SK-N-DZ (cell line): ENCODE measurements around the gene CD8B2.
"Not testable (repeated sequence)": the region's sequence is repeated elsewhere in the genome, so short reads cannot be mapped to it uniquely, and the experiment has no call there.

Source experiments
- DNase-seq: peaks from one replicate; pipeline ENCODE4 v3.0.0-alpha.2; 2015; ENCODE audit warnings: low spot score

The CD8B2 gene

DNA sequence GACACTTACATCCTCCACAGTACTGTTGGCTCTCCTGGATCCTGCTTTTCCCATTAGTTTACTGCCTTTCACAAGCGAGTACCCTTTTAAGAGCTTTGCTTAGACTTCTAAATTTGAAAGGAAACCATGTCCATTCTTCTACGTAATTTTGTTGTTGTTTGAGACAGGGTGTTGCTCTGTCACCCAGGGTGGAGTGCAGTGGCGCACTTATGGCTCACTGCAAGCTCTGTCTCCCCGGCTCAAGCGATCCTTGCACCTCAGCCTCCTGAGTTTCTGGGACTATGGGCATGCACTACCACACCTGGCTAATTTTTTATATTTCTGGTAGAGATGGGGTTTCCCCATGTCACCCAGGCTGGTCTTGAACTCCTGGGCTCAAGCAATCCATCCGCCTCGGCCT is 24.8 kb downstream of the CD8B2 start:
- not testable (repeated sequence) for DNase-seq

DNA sequence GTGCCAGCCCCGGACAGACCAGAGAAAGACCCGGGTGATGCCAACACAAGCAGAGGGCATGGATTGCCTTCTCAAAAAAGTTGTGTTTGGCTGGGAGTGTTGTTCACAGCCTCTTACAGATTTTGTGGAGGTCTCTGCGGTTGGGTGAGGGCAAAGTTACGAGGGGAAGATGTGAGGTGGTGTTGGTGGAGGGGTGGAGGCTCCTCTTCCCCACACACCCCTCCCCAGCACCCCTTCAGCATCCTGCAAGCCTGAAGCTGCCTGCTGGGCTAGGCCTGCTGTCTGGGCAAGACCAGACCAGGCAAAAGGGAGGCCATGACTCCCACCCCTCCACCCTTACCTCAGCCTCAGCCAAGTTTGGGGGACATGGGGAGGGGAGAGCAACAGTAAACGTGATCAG is 26.2 kb downstream of the CD8B2 start:
- DNase-seq, result not testable (repeated sequence)

DNA sequence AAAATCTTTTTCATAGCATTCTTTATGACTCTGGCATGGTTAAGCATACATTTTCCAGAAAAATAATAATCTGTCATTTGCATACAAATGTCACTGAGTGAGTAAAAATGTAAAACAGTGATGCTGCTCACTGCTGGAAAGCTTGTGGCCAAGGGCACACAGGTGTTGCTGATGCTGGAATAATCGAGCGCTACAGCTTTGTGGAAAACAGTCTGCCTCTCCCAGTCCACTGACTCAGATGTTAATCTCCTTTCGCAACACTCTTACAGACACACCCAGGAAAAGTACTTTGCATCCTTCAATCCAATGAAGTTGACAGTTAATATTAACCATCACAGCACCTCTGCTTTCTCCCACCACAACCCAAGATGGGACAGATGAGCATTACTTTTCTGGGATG is 27.7 kb downstream of the CD8B2 start:
- DNase-seq, result not testable (repeated sequence)

DNA sequence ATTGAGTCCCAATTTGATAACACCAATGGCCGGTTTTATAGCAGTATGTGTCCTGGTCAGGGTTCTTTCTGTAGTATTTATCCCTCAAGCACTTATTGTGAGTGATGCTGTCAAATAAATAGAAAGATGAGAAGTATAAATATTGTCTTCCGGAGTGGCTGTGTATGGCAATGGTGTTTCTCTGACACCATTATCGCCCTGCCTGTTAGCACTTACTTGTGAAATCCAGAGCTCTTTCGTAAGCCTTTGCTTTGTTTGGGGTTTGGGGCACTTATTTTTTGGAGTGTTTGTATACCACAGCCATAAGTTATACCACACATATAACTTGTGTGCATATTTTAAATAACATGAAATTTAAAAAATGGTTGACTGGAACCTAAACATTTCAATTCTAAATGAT is 29.3 kb downstream of the CD8B2 start:
- no peak for DNase-seq

DNA sequence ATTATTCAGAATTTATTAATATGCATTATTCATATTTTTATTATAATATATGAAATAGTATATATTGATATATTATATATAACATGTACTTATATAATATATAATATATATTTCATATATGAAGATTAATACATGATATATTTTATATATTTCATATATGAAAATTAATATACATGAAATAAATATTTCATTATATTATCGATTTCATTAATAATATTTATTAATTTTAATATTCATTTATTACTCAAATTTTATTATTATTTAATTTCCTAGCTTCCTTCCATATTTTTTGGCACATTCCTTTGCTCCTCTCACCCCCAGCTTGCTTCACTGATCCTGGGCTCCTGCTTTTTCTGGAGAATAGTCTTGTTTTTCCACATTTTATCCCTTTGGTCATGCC is 29.7 kb downstream of the CD8B2 start:
- no peak for DNase-seq

DNA sequence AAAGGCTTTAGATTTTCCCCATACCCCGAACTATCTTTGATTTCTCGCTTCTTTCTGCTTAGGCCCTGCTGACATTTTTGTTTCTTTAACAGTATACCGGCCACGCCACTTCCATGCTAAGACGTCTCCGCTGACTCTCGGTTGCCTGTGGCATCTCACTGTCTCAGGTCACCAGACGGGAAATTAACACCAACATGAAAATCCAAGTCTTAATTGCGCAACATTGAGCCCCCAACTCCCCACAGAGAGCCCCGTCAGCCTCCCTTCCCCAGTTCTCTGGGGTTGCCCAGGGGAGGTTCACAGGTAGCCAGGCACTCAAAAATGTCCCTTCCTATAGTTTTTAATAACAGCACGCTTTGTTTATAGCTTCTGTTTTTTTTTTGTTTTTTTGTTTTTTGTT is 30.2 kb downstream of the CD8B2 start:
- no peak for DNase-seq

DNA sequence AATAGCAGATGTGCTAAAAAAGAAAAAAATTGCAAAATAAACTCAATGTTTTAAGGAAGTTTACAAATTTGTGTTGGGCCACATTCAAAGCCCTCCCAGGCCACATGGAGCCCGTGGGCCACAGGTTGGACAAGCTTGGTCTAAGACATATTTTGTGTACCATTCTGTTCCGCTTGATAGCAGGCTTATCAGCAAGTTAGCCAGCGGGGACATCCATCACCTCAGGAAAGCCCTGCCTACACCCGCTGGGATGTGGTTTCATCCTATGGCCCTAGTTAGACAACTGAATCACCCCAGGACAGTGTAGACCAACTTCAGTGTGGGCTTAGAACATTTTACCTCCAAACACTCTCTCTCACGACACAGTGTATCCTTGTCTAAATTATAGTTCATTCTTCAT is 32.6 kb downstream of the CD8B2 start:
- DNase-seq, result no peak

DNA sequence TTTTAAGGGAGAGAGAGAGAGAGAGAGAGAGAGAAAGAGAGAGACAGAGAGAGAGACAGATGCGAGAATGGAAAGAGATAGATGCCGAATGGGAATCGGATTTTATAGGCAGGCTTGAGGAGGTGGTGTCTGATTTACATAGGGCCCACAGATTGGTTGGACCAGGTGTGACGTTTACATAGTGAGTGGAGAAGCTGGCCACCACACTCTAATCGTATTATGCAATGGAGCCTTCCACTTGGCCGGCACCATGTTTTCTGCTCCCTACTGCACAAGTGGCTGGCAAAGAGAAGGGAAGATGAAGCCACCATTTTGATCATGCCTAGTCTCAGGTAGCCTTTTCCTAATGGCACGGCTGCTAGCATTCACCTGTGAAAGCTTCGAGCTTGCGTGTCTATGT is 33.9 kb downstream of the CD8B2 start:
- peak; percentile 30 for DNase-seq

DNA sequence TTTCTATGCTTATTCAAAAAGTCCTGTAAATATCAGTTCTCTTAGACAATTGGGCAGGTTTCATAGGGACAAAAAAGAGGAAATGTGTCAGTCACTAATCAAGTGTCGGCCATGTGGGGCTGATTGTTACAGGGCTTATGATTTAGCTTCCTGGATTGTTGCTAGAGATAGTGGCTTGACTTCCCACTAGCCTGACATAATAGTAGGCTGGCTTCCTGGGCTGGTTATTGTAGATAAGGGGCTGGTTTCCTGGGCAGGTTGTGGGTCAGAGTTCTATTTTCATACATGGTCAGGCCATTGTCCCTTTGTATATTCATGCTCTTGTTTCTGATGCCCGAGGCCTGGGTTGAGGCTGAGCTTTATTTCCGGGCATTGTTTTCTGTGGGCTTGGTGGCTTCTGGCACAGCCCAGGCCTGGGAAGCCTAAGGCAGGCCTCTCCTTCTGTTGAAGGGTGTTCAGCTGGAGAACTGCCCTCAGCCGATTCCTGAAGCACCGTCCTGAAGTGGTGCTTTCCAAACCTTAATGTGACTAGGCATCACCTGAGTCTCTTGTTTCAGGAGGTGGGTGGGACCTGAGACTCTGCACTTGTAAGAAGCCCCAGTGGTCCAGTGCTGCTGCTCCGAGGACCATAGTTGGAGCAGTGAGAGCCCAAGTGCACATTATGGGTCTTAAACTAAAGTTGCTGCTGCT is 37.0 kb downstream of the CD8B2 start:
- no peak for DNase-seq

DNA sequence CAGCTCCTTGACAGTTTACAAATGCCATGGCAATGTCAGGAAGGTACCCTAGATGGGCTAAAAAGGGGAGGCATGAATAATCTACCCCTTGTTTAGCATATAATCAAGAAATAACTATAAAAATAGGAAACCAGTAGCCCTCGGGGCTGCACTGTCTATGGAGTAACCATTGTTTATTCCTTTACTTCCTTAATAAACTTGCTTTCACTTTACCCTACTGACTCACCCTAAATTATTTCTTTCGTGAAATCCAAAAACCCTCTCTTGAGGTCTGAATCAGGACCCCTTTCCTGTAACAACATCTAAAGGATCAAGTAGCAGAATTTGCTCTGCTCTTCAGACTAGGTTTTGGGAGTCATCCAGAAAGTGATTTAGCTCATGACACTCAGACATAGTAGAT is 43.7 kb downstream of the CD8B2 start:
- DNase-seq, result no peak

DNA sequence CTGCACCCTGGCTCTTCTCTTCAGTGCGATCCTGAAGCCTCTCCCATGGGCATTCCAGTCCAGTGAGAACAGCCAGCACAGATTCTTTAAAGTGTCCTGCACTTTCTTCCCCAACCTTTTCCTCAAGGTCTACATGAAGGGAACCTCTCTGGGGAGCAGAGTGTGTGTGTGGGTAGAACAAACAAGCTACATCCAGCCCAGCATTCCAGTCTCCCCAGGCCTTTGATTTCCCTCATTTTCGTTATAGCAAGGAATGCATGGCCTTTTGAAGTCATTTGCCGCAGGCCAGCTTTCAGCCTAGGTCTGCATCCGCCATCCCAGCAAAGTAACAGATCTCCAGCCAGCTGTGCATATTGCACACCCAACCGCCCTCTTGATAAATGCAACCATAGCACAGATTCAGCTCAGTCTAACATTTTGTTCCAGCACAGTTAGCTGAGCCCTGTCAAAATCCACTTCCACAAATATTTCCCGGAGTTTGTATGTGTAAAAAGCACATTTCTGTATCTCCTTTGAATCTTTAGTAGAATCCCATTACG is 44.6 kb downstream of the CD8B2 start:
- no peak for DNase-seq

DNA sequence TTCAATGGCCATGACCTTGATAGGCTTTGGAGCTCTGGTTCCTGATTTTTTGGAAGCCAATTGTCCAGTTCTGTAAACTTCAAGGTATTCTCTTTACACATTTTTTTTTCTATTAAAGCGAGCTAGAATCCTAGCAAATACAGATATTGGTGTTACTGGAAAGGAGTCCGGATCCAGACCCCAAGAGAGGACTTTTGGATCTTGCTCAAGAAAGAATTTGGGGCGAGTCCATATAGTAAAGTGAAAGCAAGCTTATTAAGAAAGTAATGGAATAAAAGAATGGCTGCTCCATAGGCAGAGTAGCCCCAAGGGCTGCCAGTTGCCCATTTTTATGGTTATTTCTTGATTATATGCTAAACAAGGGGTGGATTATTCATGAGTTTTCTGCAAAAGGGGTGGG is 45.1 kb downstream of the CD8B2 start:
- no peak for DNase-seq

DNA sequence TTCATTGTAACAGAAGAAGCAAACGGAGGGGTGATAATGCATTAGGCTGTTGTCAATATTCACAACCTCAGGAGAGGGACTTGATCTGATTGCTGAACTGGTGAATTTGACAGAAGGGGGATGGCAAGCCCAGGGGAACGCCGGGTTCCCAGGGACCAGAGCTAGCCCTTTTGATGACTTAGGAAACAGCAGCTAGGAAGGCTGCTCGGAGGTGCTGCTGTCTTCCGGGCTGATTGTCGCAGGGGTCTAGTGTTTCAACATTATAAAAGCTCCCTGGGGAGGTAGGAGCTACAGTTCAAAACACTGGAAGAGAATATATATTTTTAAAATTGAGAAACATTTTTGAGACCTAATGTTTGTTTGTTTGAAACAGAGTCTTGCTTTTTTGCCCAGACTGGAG is 47.3 kb downstream of the CD8B2 start:
- no peak for DNase-seq

DNA sequence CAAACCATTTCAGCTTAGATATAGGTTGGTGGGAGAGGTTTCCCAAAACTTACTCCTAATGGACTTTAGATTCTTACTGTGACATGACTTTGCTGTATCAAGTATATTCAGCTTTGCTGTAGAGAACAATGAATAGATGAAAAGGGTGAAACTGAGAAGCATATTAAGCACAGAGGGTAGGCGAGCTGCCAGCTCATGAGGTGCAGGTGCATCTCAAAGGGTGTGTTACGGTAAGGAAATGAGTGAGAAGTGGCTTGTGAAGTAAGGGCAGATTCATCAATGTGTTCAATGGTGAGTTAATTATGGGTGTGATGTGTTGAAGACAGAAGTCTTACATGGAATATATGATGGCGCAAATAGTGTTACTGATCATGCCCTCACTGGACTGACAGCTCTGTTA is 49.3 kb downstream of the CD8B2 start:
- DNase-seq, result no peak

DNA sequence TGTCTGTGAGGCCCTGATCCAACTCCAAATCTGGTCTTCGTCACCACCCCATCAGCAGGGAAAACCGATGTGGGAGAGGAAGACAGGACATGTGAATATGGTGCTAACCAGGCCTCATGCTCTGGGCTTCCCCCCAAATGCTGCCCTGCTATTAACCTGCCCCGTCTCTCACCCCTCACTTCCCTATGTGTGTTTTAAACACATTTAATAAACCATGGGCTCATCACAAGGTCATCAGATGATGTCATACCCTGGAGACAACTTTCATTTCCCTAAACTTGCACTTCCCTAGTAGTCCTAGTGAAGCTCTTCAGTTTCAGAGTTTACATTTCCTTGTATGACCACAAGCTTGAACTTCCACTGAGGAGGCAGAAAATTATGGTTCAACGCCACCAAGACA is 49.9 kb downstream of the CD8B2 start:
- no peak for DNase-seq

DNA sequence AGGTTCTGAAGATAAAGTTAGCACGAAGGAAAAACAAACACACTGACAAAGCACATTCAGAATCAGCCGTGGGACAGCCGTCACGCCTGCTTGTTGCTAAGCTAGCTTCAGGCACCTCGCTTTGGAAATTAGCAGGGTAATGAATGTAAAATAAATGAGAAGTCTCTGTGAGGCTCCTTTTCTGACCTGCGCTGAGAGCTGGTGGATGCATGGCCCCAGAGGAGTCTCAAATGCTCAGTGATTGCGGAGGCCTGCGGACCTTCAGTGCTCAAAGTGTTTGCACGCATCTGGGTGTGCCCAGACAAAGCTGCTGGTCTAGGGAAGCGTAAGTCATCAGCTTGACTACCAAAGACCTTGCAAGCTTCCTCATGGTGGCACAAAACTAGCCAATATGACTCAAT is 50.6 kb downstream of the CD8B2 start:
- DNase-seq, result no peak

DNA sequence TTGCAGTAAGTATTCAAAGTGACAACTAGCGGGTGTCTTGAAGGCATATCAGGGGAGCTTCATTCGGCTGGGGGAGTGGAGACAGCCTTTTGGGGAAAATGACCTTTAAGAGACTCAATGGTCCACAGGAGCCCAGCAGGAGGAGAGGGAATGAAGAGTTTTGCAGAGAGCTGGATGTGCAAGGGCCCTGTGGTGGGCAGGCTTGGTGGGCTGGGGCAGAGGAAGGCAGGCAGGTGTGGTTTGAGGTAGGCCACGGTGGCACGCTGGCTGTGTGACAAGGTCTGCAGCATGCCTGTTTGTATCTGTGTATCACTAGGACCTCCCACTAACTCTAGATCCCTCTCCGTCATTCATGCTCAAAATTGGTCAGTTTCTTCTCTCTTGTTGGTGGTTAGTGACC is 53.7 kb downstream of the CD8B2 start:
- DNase-seq, result no peak

DNA sequence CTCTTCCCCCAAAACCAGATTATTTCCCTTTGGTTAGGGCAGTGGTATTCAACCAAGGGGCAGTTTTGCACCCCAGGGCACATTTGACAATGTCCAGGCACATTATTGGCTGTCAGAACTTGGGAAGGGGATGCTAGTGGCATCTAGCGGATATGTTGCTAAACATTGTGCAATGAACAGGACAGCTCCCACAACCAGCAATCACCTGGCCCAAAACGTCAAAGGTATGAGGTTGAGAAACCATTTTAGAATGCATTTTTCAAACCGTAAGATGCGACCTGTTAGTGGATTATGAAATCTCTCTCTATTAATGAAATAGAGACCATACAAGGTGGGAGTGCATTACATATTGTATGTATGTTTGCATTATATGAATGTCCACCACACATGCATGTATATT is 54.2 kb downstream of the CD8B2 start:
- DNase-seq, result no peak

DNA sequence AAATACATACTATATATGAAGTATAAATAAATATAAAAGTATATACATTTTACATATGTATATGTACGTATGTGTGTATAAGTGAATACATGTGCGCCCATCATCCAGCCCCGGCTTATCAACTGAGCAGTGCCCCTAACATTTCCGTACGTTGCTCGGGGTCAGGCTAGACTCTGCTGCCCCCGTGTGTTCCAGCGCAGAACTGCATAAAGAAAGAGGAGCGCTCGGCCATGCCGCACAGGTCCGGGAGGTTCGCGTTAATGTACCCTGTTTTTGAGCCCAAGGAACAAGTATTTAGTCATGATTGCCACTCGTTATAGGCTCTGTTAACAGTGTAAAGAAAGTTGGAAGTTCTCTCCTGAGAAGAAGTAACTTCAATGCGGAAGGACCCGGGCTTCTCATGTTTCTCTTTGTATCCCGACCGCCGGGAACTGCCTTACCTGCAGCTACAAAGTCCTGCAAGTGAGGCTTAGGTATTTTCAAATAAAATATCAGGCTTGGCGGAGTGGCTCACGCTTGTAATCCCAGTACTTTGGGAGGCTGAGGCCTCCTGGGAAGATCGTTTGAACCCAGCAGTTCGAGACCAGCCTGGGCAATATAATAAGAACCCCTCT is 55.7 kb downstream of the CD8B2 start:
- DNase-seq, result peak; percentile 78

DNA sequence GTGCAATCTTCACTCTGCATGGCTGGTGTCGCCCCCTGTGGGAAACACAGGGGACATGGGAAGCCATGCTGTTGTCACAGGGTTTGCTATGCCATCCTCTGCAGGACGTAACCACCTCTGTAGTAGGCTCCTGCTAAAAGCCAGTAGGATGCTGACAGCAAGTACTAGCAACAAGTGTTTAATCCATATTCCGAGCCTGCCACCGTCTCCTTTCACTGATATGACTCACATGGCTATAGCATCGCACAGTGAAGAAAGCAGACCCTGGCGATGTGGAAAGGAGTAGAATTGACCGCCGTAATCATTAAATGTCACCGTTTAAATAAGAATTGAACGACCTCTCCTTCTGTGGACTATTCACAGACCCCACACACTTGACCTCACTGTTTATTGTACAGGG is 57.8 kb downstream of the CD8B2 start:
- no peak for DNase-seq

DNA sequence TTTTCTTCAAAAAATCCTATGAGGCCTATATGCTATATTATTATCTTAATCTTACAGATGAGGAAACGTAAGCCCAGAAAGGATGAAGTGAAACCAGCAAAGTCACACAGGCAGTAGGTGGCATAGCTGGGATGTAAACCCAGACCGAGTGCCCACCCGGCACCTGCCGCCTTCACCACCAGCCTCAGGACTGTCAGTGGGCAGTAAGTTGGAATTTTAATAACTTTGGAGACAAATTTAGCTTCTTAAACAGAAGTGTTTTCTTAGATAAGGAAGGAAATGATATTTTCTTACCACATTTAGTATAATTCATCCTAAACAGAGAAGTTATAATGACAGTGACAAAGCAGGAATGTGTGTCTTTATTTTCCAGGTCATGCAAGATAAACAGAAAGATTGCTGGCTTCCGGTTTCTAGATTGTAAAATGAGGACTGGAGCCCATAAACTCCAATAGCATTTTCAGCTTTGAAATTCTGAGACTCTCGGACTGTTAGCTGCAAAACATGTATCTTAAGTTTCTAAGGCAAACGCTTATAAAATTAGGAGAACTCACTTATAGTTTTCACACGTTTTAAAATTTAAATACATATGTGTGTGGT is 59.3 kb downstream of the CD8B2 start:
- DNase-seq, result no peak

DNA sequence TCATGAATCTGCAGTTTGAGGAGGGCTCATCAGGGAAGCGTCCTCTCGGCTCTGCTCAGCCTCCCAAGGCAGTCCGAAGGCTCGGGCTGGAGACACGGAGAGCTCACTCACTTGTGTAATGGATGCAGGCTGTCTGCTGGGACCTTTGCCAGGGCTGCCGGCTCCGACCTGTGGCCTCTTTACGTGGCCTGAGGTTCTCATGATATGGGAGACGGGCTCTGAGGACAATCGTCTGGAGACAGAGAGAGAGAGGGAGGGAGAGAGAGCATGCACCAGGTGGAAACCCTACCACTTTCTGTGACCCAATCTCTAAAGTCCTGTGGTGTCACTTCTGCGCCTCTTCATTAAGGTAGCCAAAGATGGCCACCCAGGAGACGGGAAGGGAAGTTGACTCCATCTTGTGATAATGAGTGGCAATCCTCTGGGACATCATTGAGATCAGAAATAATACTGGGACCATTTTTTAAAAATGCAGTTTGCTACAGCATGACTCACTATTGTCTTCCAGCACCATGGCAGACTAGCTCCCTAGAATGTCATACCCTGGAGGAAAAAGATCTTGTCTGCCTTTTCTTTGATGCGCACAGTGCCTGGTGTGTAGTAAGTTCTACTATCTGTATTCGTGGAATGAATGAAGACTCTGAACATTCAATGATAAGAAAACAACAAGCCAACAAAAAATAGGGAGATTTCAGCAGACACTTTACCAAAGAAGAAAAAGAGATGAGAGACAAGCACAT is 60.2 kb downstream of the CD8B2 start:
- no peak for DNase-seq
